BLaER1 treated with 17β-estradiol and CSF1 and Interleukin-3, amounts not matched to agents 10 nM and 100 nM (cell line): ENCODE data around the gene RICTOR.

ENCODE experiments used
- H3K27ac ChIP-seq, 11 experiments: shearing (Covaris generic); formaldehyde crosslinking; 2 replicates each; pipeline ENCODE4 v1.8.1; 2022
- H3K27me3 ChIP-seq, 11 experiments: shearing (Covaris generic); formaldehyde crosslinking; 2 replicates each; pipeline ENCODE4 v1.8.1; 2022
- H3K36me3 ChIP-seq, 11 experiments: shearing (Covaris generic); formaldehyde crosslinking; 2 replicates each; pipeline ENCODE4 v1.8.1; 2022
- H3K4me1 ChIP-seq, 10 experiments: shearing (Covaris generic); formaldehyde crosslinking; 2 replicates each; pipeline ENCODE4 v1.8.1; 2022
- H3K4me2 ChIP-seq, 11 experiments: shearing (Covaris generic); formaldehyde crosslinking; 2 replicates each; pipeline ENCODE4 v1.8.1; 2022
- H3K4me3 ChIP-seq, 10 experiments: shearing (Covaris generic); formaldehyde crosslinking; 2 replicates each; pipeline ENCODE4 v1.8.1; 2022
- H3K9ac ChIP-seq, 11 experiments: shearing (Covaris generic); formaldehyde crosslinking; 2 replicates each; pipeline ENCODE4 v1.8.1; 2022
- H3K9me3 ChIP-seq, 11 experiments: shearing (Covaris generic); formaldehyde crosslinking; replicated peaks in 1 of 11; 2 replicates each; pipeline ENCODE4 v1.8.1; 2022
- H4K20me1 ChIP-seq, 11 experiments: shearing (Covaris generic); formaldehyde crosslinking; 2 replicates each; pipeline ENCODE4 v1.8.1; 2022
- Cebpa-rat ChIP-seq, 11 experiments: shearing (Covaris generic); IDR thresholded peaks; 2 replicates each; pipeline ENCODE4 v1.8.1; 2022

The RICTOR gene

DNA sequence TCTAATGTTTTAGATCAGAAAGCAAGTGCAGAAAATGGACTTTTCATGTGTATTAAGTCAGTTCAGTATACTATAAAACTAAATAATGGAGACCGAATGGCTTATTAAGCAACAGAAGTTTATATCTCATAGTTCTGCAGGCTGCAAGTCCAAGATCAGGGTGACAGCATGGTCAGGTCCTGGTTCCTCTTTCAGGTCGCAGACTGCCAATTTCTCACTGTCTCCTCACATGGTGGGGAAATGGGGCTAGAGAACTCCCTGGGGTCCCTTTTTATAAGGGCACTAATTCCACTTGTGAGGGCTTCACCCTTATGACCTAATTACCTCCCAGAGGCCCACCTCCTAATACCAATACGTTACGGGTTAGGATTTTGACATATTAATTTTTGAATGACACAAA lies 48.7 kb downstream of the RICTOR start:
- Histone ChIP-seq H3K4me3 (no peak overlapping the region), H3K27ac (no peak overlapping the region), H3K27me3 (no peaks in the 10 kb centered on the region), H3K4me1 (peaks cover 0 to 18% (median 2%) of the 10 kb centered on the region in 10 experiments; a peak in 6 of 20 replicates), H3K36me3 (peaks cover 37 to 73% (median 60%) of the 10 kb centered on the region in 11 experiments), H3K9ac (no peak overlapping the region), H4K20me1 (peaks cover 6 to 75% (median 28%) of the 10 kb centered on the region in 11 experiments; a peak in 15 of 22 replicates), H3K9me3 (peaks cover 28 to 61% (median 50%) of the 10 kb centered on the region in 11 experiments), H3K4me2 (no peak overlapping the region)
- TF ChIP-seq Cebpa-rat (IDR thresholded peaks at IDR 0.05), result no peak

DNA sequence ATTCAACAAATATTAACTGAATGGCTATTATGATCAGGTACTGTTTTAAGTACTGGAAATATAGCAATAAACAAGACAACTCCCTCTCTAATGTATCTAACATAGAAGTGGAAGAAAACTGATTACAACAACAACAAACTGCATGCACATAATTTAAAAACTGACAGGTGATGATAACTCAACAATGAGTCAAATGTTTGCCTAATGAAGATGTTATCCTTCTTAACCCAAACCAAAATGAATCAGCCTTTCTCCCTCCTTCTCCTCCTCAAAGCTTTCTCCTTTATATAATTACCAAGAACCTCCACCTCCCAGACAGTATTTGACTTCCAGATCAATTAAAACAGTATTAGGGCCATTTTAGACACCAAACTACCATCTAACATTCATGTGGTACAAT lies 49.3 kb downstream of the RICTOR start:
- peaks cover 0 to 18% (median 2%) of the 10 kb centered on the region in 10 experiments; a peak in 6 of 20 replicates for H3K4me1 ChIP-seq
- H3K27me3 ChIP-seq, result no peaks in the 10 kb centered on the region
- peaks cover 43 to 74% (median 65%) of the 10 kb centered on the region in 11 experiments for H3K36me3 ChIP-seq

DNA sequence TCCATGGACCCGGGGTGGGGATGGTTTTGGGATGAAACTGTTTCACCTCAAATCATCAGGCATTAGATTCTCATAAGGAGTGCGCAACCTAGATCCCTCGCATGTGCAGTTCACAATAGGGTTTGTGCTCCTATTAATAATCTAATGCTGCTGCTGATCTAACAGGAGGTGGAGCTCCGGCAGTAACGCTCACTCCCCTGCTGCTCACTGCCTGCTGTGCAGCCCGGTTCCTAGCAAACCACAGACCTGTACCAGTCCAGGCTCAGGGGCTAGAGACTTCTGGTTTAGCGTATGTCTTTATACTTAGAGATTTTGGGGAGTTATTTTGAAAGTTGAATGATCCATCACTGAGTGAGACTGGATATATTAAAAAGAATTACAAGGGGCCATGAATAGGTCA lies 50.2 kb downstream of the RICTOR start:
- no peak overlapping the region for H3K4me2 ChIP-seq
- peaks cover 0 to 18% (median 2%) of the 10 kb centered on the region in 10 experiments; a peak in 6 of 20 replicates for H3K4me1 ChIP-seq
- no peak overlapping the region for H3K27ac ChIP-seq
- peaks cover 6 to 81% (median 28%) of the 10 kb centered on the region in 11 experiments; a peak in 15 of 22 replicates for H4K20me1 ChIP-seq
- H3K9ac ChIP-seq, result no peak overlapping the region
- peaks cover 27 to 46% (median 37%) of the 10 kb centered on the region in 11 experiments for H3K9me3 ChIP-seq
- no peak for TF ChIP-seq Cebpa-rat (IDR thresholded peaks at IDR 0.05)
- no peaks in the 10 kb centered on the region for H3K27me3 ChIP-seq
- peaks cover 52 to 77% (median 66%) of the 10 kb centered on the region in 11 experiments for H3K36me3 ChIP-seq
- no peak overlapping the region for H3K4me3 ChIP-seq

More for the DNA sequence above, 49.3 kb downstream of the RICTOR start:
- no peak overlapping the region for H3K9ac ChIP-seq
- peaks cover 28 to 55% (median 45%) of the 10 kb centered on the region in 11 experiments for H3K9me3 ChIP-seq
- H4K20me1 ChIP-seq, result peaks cover 6 to 75% (median 28%) of the 10 kb centered on the region in 11 experiments; a peak in 15 of 22 replicates
- H3K4me2 ChIP-seq, result no peak overlapping the region
- no peak overlapping the region for H3K27ac ChIP-seq
- TF ChIP-seq Cebpa-rat (IDR thresholded peaks at IDR 0.05), result no peak
- H3K4me3 ChIP-seq, result no peak overlapping the region

DNA sequence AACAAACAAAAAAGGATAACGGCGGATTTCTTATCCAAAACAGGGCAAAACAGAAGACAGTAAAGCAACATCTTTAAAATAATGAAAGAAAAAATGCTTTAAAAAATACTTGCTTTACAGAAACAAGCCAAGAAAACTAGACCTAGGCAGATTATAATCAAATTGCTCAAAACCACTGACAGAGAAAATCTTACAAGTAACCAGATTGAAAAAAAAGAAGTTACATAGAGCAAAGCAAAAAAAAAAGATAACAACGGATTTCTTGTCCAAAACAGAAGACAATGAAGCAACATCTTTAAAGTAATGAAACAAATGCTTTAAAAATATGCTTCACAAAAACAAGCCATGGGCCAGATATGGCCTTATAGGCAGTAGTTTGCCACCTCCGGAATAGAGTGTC lies 51.1 kb downstream of the RICTOR start:
- Histone ChIP-seq H3K9ac (no peak overlapping the region), H3K4me2 (no peak overlapping the region), H3K27ac (no peak overlapping the region), H3K9me3 (peaks cover 18 to 38% (median 28%) of the 10 kb centered on the region in 11 experiments), H3K4me1 (peaks cover 0 to 18% (median 2%) of the 10 kb centered on the region in 10 experiments; a peak in 6 of 20 replicates), H3K4me3 (no peak overlapping the region), H3K27me3 (no peaks in the 10 kb centered on the region), H3K36me3 (peaks cover 53 to 77% (median 66%) of the 10 kb centered on the region in 11 experiments), H4K20me1 (peaks cover 6 to 84% (median 28%) of the 10 kb centered on the region in 11 experiments; a peak in 15 of 22 replicates)
- TF ChIP-seq Cebpa-rat (IDR thresholded peaks at IDR 0.05), result no peak

DNA sequence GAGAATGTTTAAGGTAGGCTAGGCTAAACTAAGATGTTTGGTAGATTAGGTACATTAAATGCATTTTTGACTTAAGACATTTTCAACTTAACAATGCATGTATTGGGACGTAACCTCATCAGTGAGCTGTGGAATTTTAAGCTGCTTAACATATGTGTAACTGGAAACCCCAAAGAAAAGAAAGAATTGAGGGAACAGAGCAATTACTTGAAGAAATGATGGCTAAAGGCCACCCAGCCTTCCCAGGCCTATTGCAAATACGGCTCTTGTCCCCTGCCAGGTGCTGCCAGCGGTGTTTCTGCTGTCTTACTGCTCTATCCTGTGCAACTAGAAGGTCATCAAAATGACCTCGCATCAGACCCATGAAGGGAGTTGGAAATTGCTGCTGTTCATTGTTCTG lies 52.0 kb downstream of the RICTOR start:
- no peak for TF ChIP-seq Cebpa-rat (IDR thresholded peaks at IDR 0.05)
- Histone ChIP-seq H3K9ac (no peak overlapping the region), H4K20me1 (peaks cover 6 to 93% (median 28%) of the 10 kb centered on the region in 11 experiments; a peak in 15 of 22 replicates), H3K4me3 (no peak overlapping the region), H3K27me3 (no peaks in the 10 kb centered on the region), H3K9me3 (peaks cover 13 to 28% (median 21%) of the 10 kb centered on the region in 11 experiments; a peak in 20 of 22 replicates), H3K36me3 (peaks cover 58 to 79% (median 66%) of the 10 kb centered on the region in 11 experiments), H3K27ac (no peak overlapping the region), H3K4me2 (no peak overlapping the region), H3K4me1 (peaks cover 0 to 19% (median 2%) of the 10 kb centered on the region in 10 experiments; a peak in 8 of 20 replicates)

DNA sequence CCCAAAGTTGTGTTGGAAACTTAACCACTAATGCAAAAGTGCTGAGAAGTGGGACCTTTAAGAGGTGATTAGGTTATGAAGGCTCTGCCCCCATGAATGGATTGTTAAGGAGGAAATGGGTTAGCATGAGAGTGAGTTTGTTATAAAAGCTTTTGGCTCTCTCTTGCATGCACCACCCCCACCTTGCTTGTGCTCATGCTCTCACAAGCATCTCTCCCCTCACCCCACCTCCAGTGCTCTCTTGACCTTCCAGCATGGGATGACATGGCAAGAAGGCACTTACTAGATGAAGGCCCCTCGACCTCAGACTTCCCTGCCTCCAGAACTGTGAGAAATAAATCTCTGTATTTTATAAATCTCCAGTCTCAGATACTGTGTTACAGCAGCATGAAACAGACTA lies 52.8 kb downstream of the RICTOR start:
- Histone ChIP-seq H3K9ac (no peak overlapping the region), H3K36me3 (peaks cover 53 to 77% (median 62%) of the 10 kb centered on the region in 11 experiments), H3K27me3 (no peaks in the 10 kb centered on the region), H3K4me3 (no peak overlapping the region), H3K27ac (no peak overlapping the region), H4K20me1 (peaks cover 6 to 97% (median 28%) of the 10 kb centered on the region in 11 experiments; a peak in 15 of 22 replicates), H3K9me3 (peaks cover 9 to 21% (median 14%) of the 10 kb centered on the region in 11 experiments; a peak in 20 of 22 replicates), H3K4me1 (peaks cover 0 to 26% (median 5%) of the 10 kb centered on the region in 10 experiments; a peak in 8 of 20 replicates), H3K4me2 (no peak overlapping the region)
- TF ChIP-seq Cebpa-rat (IDR thresholded peaks at IDR 0.05), result no peak

DNA sequence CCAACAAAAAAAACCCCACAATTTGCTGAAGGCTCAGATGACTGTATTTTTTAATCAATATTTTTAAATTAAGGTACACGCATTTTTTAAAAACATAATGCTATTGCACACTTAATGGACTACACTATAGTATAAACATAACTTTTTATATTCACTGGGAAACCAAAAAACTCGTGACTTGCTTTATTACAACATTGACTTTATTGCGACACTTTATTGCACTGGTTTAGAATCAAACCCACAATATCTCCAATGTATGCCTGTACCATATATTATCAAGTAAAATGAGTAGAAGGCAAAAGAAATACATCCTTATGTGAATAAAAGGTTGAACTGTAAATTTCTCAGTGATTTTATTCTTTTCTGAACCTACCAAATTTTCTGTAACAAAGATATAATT lies 53.7 kb downstream of the RICTOR start:
- peaks cover 0 to 11% (median 4%) of the 10 kb centered on the region in 11 experiments; a peak in 18 of 22 replicates for H3K9me3 ChIP-seq
- H3K27ac ChIP-seq, result no peak overlapping the region
- peaks cover 6 to 98% (median 28%) of the 10 kb centered on the region in 11 experiments; a peak in 15 of 22 replicates for H4K20me1 ChIP-seq
- no peak overlapping the region for H3K4me2 ChIP-seq
- TF ChIP-seq Cebpa-rat (IDR thresholded peaks at IDR 0.05), result peak in 2 of 11 experiments; percentile 27 to 50; a peak in 1 of 22 replicates
- H3K36me3 ChIP-seq, result peaks cover 51 to 77% (median 57%) of the 10 kb centered on the region in 11 experiments
- H3K4me1 ChIP-seq, result peaks cover 0 to 33% (median 6%) of the 10 kb centered on the region in 10 experiments; a peak in 8 of 20 replicates
- H3K4me3 ChIP-seq, result no peak overlapping the region
- H3K27me3 ChIP-seq, result no peaks in the 10 kb centered on the region
- H3K9ac ChIP-seq, result no peak overlapping the region

DNA sequence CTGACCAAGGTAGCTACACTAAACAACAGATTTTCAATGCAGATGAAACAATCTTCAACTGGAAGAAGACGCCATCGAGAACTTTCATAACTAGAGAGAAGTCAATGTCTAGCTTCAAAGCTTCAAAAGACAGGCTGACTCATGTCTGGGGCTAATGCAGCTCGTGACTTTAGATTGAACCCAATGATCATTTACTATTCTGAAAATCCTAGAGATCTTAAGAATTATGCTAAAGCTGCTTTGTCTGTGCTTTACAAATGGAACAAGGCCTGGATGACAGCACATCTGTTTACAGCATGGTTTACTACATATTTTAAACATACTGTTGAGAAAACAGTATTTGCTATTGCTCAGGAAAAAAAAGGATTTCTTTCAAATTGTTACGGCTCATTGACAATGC lies 54.9 kb downstream of the RICTOR start:
- Histone ChIP-seq H3K9me3 (peaks cover 0 to 12% (median under 1%) of the 10 kb centered on the region in 11 experiments; a peak in 11 of 22 replicates), H3K4me3 (no peak overlapping the region), H3K4me1 (peaks cover 0 to 30% (median 6%) of the 10 kb centered on the region in 10 experiments; a peak in 8 of 20 replicates), H3K27me3 (no peaks in the 10 kb centered on the region), H3K4me2 (no peak overlapping the region), H3K27ac (no peak overlapping the region), H4K20me1 (peaks cover 6 to 91% (median 20%) of the 10 kb centered on the region in 11 experiments; a peak in 15 of 22 replicates), H3K9ac (no peak overlapping the region), H3K36me3 (peaks cover 51 to 83% (median 64%) of the 10 kb centered on the region in 11 experiments)
- no peak for TF ChIP-seq Cebpa-rat (IDR thresholded peaks at IDR 0.05)

DNA sequence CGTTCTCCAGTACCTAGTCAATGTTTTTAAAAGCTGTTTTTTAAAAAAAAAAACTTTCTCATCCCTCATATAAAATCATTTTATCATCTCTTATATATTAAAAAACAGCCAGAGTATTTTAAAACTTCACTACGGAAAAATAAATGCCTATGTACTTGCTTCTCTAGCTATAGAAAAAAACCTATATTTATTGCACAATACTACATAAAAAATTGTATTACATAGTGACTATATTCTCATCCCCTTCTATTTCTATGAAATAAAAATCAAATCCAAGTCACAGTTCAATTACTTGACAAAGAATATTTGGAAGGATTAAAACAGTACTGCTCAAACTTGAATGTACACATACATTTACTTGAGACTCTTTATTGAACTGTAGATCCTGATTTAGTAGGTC lies 56.7 kb downstream of the RICTOR start:
- Histone ChIP-seq H3K4me1 (peaks cover 0 to 30% (median 6%) of the 10 kb centered on the region in 10 experiments; a peak in 8 of 20 replicates), H3K36me3 (peaks cover 62 to 95% (median 80%) of the 10 kb centered on the region in 11 experiments), H3K27me3 (no peaks in the 10 kb centered on the region), H3K4me2 (no peak overlapping the region), H3K9me3 (peaks cover 13 to 27% (median 17%) of the 10 kb centered on the region in 11 experiments), H3K4me3 (no peak overlapping the region), H4K20me1 (peaks cover 4 to 74% (median 12%) of the 10 kb centered on the region in 11 experiments; a peak in 13 of 22 replicates), H3K9ac (no peak overlapping the region), H3K27ac (no peak overlapping the region)
- TF ChIP-seq Cebpa-rat (IDR thresholded peaks at IDR 0.05), result no peak
